ENCODE data around the gene NEUROD6.

Gene NEUROD6

DNA sequence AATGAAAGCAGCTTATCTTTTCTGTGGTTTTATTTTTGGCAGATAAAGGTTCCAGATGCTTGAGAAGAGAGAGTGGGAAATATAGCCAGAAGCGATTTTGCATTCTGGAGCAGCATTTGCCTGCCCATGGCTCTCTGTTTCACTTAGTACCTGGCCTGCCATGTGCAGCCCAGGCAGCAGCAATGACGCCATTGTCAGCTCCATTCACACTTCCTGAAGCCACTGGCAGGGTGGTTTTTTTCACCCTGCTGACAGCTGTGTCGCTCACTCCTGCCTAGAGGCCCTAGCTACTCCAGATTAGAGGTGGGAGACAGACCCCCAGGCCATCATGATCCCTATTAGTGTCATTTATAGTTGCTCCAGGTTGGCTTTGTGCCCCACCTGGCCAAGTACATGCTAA, 30.1 kb upstream of the NEUROD6 start:
- H3K4me3 ChIP-seq (ENCODE audit: low read depth, low read length), result no peak overlapping the region
- TF ChIP-seq, protein P1, sequence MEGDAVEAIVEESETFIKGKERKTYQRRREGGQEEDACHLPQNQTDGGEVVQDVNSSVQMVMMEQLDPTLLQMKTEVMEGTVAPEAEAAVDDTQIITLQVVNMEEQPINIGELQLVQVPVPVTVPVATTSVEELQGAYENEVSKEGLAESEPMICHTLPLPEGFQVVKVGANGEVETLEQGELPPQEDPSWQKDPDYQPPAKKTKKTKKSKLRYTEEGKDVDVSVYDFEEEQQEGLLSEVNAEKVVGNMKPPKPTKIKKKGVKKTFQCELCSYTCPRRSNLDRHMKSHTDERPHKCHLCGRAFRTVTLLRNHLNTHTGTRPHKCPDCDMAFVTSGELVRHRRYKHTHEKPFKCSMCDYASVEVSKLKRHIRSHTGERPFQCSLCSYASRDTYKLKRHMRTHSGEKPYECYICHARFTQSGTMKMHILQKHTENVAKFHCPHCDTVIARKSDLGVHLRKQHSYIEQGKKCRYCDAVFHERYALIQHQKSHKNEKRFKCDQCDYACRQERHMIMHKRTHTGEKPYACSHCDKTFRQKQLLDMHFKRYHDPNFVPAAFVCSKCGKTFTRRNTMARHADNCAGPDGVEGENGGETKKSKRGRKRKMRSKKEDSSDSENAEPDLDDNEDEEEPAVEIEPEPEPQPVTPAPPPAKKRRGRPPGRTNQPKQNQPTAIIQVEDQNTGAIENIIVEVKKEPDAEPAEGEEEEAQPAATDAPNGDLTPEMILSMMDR (IDR thresholded peaks at IDR 0.05; ENCODE audit: control insufficient read depth, extremely low read depth, insufficient read depth), result no peak

DNA sequence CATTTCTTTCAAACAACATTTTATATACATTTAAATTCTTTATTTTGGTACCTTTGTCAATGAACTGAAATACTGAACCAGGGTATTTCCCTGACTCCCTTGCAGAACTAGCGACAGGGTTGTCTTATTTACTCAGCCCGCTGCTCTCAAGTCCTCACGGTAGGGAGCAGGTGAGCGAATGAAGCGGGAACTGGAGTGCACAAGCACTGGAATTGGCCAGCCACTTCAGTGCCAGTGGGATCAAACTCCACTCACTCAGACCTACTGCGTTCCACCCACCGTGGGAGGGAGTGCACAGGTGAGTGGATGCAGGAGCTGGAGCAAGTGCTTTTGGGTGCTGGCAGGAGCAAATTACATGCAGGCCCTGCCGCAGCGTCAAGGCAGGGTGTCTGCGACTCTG, 28.1 kb upstream of the NEUROD6 start:
- no peak for DNase-seq (ENCODE audit: low read depth)
- H3K4me3 ChIP-seq (ENCODE audit: low read depth, low read length), result no peak overlapping the region
- TF ChIP-seq, protein P1 (IDR thresholded peaks at IDR 0.05; ENCODE audit: control insufficient read depth, extremely low read depth, insufficient read depth), result no peak

More for the DNA sequence above, 30.1 kb upstream of the NEUROD6 start:
- DNase-seq (ENCODE audit: low read depth), result no peak

- H3K4me3 ChIP-seq (ENCODE audit: low read depth, low read length), result no peak overlapping the region
- TF ChIP-seq, protein P1 (IDR thresholded peaks at IDR 0.05; ENCODE audit: control insufficient read depth, extremely low read depth, insufficient read depth), result no peak
- no peak for DNase-seq (ENCODE audit: low read depth)
These were observed 23.0 kb upstream of the NEUROD6 start for GRCh38 chr7:31363496-31363895.

DNA sequence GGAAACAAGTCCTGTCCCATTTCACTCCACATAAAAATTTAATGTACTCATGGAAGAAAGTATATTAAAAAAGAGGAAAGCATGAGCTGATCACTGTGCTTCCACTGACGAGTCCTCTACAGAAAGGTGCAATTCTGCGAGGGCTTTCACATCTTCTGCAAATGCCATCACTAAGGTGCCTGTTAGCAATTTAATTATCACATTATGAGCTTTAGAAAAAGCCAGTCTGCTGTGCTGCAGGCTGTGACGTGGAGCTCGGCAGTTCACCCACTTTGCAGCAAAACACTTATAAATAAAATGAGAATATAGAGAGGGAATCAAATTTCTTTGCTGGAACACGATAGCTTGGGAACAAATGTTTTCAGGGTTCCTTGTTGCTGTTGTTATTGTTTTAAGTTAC, 22.5 kb upstream of the NEUROD6 start:
- TF ChIP-seq, protein P1 (IDR thresholded peaks at IDR 0.05; ENCODE audit: control insufficient read depth, extremely low read depth, insufficient read depth), result no peak

GRCh38 chr7:31362401-31362800, 21.9 kb upstream of the NEUROD6 start:
- TF ChIP-seq, protein P1 (IDR thresholded peaks at IDR 0.05; ENCODE audit: control insufficient read depth, extremely low read depth, insufficient read depth), result no peak
- H3K4me3 ChIP-seq (ENCODE audit: low read depth, low read length), result no peak overlapping the region
- DNase-seq (ENCODE audit: low read depth), result no peak

More for the DNA sequence above, 22.5 kb upstream of the NEUROD6 start:
- DNase-seq (ENCODE audit: low read depth), result no peak
- no peak overlapping the region for H3K4me3 ChIP-seq (ENCODE audit: low read depth, low read length)

- H3K4me3 ChIP-seq (ENCODE audit: low read depth, low read length), result no peak overlapping the region
- no peak for DNase-seq (ENCODE audit: low read depth)
- TF ChIP-seq, protein P1 (IDR thresholded peaks at IDR 0.05; ENCODE audit: control insufficient read depth, extremely low read depth, insufficient read depth), result no peak
These were observed 17.9 kb upstream of the NEUROD6 start for GRCh38 chr7:31358467-31358866.

GRCh38 chr7:31345421-31345820, 4.9 kb upstream of the NEUROD6 start:
- DNase-seq (ENCODE audit: low read depth), result no peak
- H3K4me3 ChIP-seq (ENCODE audit: low read depth, low read length), result no peak overlapping the region
- TF ChIP-seq, protein P1 (IDR thresholded peaks at IDR 0.05; ENCODE audit: control insufficient read depth, extremely low read depth, insufficient read depth), result no peak
